GM12872 (cell line): ENCODE measurements around the gene TCAF1.

Source experiments
- CTCF ChIP-seq: IDR thresholded peaks from 3 replicates; pipeline ENCODE4 v1.5.1; 2011; ENCODE audit warnings: low read depth, mild to moderate bottlenecking, low read length, moderate library complexity; ENCODE audit not compliant: insufficient read depth

The TCAF1 gene

GRCh38 chr7:143877098-143877497 lies 24.9 kb downstream of the TCAF1 start:
- TF ChIP-seq CTCF = no peak

GRCh38 chr7:143876218-143876617 lies 25.8 kb downstream of the TCAF1 start:
- no peak for TF ChIP-seq CTCF

GRCh38 chr7:143850682-143851081 lies 51.3 kb downstream of the TCAF1 start:
- no peak for TF ChIP-seq CTCF

GRCh38 chr7:143849785-143850479 lies 52.0 kb downstream of the TCAF1 start:
- TF ChIP-seq CTCF = no peak

GRCh38 chr7:143848192-143848591 lies 53.8 kb downstream of the TCAF1 start:
- TF ChIP-seq CTCF = no peak

- TF ChIP-seq CTCF = no peak
These were observed 55.3 kb downstream of the TCAF1 start for GRCh38 chr7:143846692-143847091.

GRCh38 chr7:143841696-143842095 lies 60.3 kb downstream of the TCAF1 start:
- TF ChIP-seq CTCF = 0 out of 3 replicates have a peak, but pooled peaks have one; percentile 6
